Limb (tissue), 2 donors: ENCODE data around the gene UHMK1.
"Not testable (repeated sequence)": the region's sequence is repeated elsewhere in the genome, so short reads cannot be mapped to it uniquely, and the experiment has no call there.

Experiments
- DNase-seq, 2 donors: peaks; one replicate each; pipeline ENCODE4 v3.0.0-alpha.2; 2016; ENCODE audit errors: extremely low spot score in 2 of 2

UHMK1 gene

DNA sequence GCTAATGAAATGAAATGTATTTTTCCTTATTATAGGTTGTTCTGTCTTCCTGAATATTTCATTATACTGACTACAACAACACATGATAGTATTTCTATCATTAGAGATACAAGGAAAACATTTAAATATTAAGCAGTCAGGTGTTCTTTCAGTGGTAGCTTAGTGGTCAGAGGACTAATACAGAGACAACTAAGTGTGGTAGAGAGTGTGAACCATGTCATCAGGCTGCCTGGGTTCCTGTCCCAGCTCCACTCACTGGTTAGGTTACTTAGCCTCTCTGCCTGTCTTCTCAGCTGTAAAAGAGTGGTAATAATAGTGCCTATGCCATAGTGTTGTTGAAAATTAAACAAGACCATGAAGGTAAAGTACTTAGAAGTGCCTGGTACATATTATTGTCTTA lies 67.8 kb downstream of the UHMK1 start:
- DNase-seq: no peak

DNA sequence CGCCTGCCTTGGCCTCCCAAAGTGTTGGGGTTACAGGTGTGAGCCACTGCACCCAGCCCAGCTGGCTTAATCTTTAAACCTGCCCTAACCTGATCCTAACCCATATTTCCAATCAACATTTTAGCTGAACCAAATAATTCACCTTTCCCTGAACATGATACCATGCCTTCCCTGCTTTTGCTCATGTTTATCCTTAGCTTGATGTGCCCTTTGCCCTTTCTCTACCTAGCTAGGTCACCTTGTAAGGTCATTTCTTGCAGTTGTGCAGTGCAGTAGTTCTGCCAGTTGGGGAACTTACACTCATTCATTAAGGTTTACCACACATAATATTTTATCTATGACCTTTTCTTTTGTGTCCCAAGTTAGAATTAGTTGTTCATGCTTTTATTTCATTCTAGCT lies 69.3 kb downstream of the UHMK1 start:
- no peak for DNase-seq

DNA sequence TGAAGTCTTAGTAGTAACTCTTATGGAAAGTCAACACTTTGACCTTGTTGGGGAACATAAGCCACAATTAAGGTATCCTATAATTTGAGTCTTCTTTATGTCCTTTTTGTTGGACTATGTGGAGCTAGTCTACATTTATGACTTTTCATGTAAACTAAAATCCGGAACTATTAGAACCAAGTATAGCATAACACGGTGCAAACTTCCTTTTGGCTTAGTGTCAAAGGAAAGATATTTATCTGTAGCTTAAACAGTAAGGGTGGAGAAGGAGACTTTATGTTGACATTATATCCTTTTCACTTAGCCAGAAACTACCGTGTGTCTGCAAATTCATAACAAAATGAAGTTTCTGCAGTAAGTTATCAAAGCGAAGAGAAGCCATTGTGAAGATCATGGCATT lies 71.2 kb downstream of the UHMK1 start:
- DNase-seq: no peak

DNA sequence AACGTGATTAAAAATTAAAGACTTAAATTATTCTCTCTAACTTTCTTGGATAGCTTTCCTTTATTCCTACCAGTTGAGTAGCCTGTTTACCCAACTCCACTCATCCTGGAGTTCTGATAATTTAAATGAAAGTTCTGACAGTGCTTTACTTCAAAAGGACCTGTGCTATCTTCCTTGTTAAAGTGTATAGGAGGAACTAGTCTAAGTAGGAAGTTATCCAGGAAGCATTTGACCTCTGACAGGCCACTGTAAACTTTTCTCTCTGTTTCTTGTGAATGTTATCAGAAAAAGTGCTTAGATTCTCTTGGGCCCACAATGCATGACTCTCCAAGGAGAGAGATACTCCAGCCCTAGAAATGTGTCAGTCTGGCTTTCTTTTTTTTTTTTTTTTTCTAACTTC lies 73.1 kb downstream of the UHMK1 start:
- no peak for DNase-seq

DNA sequence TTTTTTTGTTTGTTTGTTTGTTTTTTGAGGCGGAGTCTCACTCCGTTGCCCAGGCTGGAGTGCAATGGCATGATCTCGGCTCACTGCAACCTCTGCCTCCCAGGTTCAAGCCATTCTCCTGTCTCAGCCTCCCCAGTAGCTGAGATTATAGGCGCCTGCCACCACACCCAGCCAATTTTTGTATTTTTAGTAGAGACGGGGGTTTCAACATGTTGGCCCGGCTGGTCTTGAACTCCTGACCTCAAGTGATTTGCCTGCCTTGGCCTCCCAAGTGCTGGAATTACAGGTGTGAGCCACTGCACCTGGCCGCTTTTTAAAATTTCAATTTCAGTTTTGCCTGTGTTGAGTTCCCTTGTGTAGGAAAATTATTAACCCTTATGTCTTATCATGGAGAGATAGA lies 73.5 kb downstream of the UHMK1 start:
- DNase-seq: not testable (repeated sequence)

DNA sequence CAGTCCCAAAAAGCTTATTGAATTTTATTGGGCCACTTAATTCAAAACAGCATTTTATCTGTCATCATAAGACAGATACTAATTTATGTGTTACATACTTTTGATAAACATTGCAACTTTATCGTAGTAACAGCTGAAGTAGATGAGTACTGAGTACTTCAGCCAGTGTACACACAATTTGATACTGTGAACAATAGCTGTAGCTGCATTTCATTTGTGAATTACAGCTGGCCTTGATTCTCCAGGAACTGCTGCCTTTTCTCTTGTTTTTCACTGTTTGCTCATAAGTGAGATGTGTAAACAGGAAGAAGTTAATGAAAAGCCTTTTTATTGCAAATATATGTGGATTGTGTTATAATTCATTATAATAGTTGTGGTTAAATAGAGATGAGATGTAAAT lies 74.1 kb downstream of the UHMK1 start:
- no peak for DNase-seq

DNA sequence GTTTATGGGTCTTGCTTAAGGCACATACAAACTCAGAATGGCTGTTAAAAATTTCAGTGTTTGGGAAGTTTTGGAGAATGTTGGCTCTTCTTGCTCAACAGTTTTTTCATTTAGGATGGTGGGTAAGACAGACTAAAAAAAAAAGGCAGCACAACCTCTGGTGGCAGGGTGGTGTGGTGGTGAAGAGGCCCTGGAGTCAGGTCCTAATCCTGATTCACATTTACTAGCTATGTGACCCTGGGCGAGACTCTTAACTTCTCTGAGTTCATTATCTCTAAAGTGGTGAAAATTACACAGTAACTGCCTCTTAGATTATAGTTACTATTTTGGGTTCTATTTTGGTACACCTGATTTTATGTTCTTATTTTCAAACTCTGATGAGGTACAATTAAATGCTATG lies 75.5 kb downstream of the UHMK1 start:
- DNase-seq: no peak

DNA sequence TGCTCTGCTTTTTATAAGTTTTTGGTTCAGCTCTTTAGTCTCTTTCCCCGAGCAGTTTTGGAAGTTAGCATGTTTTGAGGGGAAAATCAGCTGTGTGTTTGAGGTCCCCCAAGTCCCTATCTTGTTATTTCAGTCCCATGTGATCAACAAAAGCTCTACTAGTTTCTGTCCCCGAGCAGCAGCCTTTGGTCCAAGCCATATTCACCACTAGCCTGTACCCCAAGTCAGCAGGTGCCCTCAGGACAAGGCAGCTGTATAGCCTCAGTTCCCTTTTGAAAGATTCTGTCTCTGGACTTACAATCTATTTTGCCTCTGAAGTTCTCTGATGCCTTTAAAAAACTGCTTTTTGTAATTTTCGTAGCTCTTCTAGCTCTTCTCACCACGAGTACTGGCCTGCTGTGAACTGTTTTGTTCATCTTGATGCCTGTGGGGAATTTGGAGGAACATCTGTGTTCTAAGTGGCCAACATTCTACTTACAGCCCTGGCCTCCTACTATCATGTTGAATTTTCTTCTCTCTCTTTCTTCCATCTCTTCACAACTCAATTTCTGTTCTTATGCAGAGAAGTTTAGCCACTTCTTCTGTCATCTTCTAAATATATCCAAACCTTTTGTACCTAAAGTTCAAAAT lies 80.6 kb downstream of the UHMK1 start:
- DNase-seq: no peak

DNA sequence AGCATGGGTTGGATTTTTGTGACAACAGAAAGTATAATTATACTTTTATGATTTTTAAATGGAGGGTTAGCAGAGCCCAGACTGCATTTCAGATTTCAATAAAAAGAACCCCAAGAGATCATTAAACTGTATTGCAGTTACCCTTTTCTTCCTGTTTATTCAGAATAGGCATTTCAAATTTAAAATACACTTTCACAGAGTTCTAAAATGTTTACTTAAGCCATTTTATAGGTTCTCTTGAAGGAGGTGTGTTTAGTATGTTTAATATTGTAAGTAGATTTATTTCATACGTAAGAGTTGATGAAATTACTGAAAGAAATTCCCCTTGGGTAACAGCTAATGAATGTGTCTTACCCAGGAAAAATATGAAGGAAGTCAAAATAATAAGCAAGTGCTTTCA lies 81.3 kb downstream of the UHMK1 start:
- DNase-seq: no peak
